Psoas muscle (tissue), 8 donors: ENCODE measurements around the gene CPED1. TPM values are rescaled to one million over a fixed set of nuclear protein-coding genes. Genes with fewer than 3 reads are reported as not detected.

ENCODE experiments used
- ATAC-seq, 4 donors: fragments of 200-7000 bp; cut with Tn5 transposase; one replicate each; pipeline ENCODE4 v1.9.1; 2020; ENCODE audit warnings: moderate library complexity in 3 of 4, mild to moderate bottlenecking in 2 of 4
- DNase-seq, 2 donors: peaks; one replicate each; pipeline ENCODE4 v3.0.0-alpha.2; 2020
- H3K27ac ChIP-seq: fragments of 200-600 bp; one replicate; pipeline ENCODE4 v1.8.0; 2022
- H3K27me3 ChIP-seq, 3 donors: fragments of 200-600 bp in 1 of 3; one replicate each; pipeline versions ENCODE4 v1.6.1 to v1.8.0; 2013 to 2022; ENCODE audit warnings: low read length in 2 of 3, mild to moderate bottlenecking in 2 of 3, moderate library complexity in 1 of 3; ENCODE audit not compliant: insufficient read depth in 3 of 3
- H3K36me3 ChIP-seq, 2 donors: fragments of 200-600 bp in 1 of 2; one replicate each; pipeline versions ENCODE4 v1.6.1 to v1.8.0; 2013 to 2022; ENCODE audit warnings: low read depth in 1 of 2, mild to moderate bottlenecking in 1 of 2, moderate library complexity in 1 of 2; ENCODE audit not compliant: insufficient read depth in 1 of 2
- H3K4me1 ChIP-seq: fragments of 200-600 bp; one replicate; pipeline ENCODE4 v1.8.0; 2022
- H3K4me3 ChIP-seq: fragments of 200-600 bp; one replicate; pipeline ENCODE4 v1.8.0; 2022; ENCODE audit warnings: mild to moderate bottlenecking
- H3K9me3 ChIP-seq: fragments of 200-600 bp; one replicate; pipeline ENCODE4 v1.8.0; 2022
- CTCF ChIP-seq: fragments of 200-600 bp; IDR thresholded peaks from one replicate; pipeline ENCODE4 v1.8.0; 2022; ENCODE audit warnings: antibody characterized with exemption
- WGBS, 3 donors: extraction: QIAGEN DNeasy Blood & Tissue Kit; methylation state at CpG; one replicate each; pipeline versions ENCODE4 v1.1.6 to v1.1.7; 2013; 5-methylcytosine and 5-hydroxymethylcytosine counted together
- intact Hi-C, 2 donors: fragments of 100-400 bp; cut with DNase I; formaldehyde crosslinking; loops; one replicate each; pipeline versions ENCODE4 v1.11.0 to v1.14.2; 2022
- polyA plus RNA-seq, 3 donors: library from polyadenylated mRNA; stranded (reverse); fragments of 200-250 nt; gene quantifications; one replicate each; pipeline ENCODE4 v1.2.3, GENCODE V29; 2013
- total RNA-seq, 4 donors: library from RNA; stranded (reverse); fragmentation: NEBNext Ultra II Directional in 2 of 4; extraction: Animal tissue kit (Norgen Biotek cat#: 25700) in 2 of 4; gene quantifications; one replicate each; pipeline versions ENCODE4 v1.2.1 to v1.2.4, GENCODE V29; 2021 to 2023
- donor health status: healthy with polysubstance abuse.
- donor health status: DM: no; HTN: no; CAD: no; lungs with moderate emphysema.
- donor health status: Bipolar disorder and iron deficiency.
- donor health status: healthy.
- donor health status: DM: yes; HTN: yes; CAD: no.
- donor health status: DM: no; HTN: no; CAD: no.
- donor health status: DM: no; HTN: no; CAD: no.
- donor health status: DM: yes; HTN: yes; CAD: no.

The CPED1 gene
- total and polyA plus RNA-seq, 7 donors = 0.90 to 39.2 (median 12.0) TPM

- Histone ChIP-seq H3K36me3 (no peaks in the 10 kb centered on the region), H3K27me3 (peaks cover 0 to 64% (median 22%) of the 10 kb centered on the region in 3 donors), H3K9me3 (no peaks in the 10 kb centered on the region), H3K27ac (no peak overlapping the region), H3K4me3 (no peak overlapping the region), H3K4me1 (peaks cover 9% of the 10 kb centered on the region)
- intact Hi-C loops = no loop called here
- 83 to 86% (median 85%) methylated on average over 5 of the region's 5 CpGs for WGBS, 3 donors
- DNase-seq (no peak), ATAC-seq (no peak)
- TF ChIP-seq CTCF = no peak
These were observed 339.2 kb downstream of the CPED1 start for GRCh38 chr7:121327671-121328070.

- intact Hi-C loops = no loop called here
- Histone ChIP-seq H3K9me3 (no peaks in the 10 kb centered on the region), H3K4me3 (peak within 1 kb of the TSS; percentile 65), H3K27ac (no peak within 1 kb of the TSS), H3K36me3 (no peaks in the 10 kb centered on the region), H3K27me3 (peaks cover 0 to 69% (median 22%) of the 10 kb centered on the region in 3 donors), H3K4me1 (peaks cover 9% of the 10 kb centered on the region)
- no peak for TF ChIP-seq CTCF
- WGBS, 3 donors = 24 to 28% (median 25%) methylated on average over 26 to 27 of the region's 27 CpGs
- no peak for DNase-seq
- ATAC-seq = peak in 2 of 4 donors; percentile 48 to 51
These were observed 340.1 kb downstream of the CPED1 start, which contains the start of gene WNT16 for GRCh38 chr7:121328508-121329190. WNT16 (plus strand) TSS chr7:121329000; CDS start chr7:121329293, 293 bp downstream.

GRCh38 chr7:121329191-121330052 lies 340.9 kb downstream of the CPED1 start:
- Histone ChIP-seq H3K4me3 (peak overlapping the region; percentile 65), H3K27ac (no peak overlapping the region), H3K27me3 (peaks cover 0 to 71% (median 22%) of the 10 kb centered on the region in 3 donors), H3K9me3 (no peaks in the 10 kb centered on the region), H3K36me3 (no peaks in the 10 kb centered on the region), H3K4me1 (peaks cover 9% of the 10 kb centered on the region)
- intact Hi-C loops = loop anchor here in 1 of 2 donors (10.0 kb wide), 1 partner anchor 205 kb away; no protein-coding TSS in a partner anchor
- WGBS, 3 donors = 4 to 6% (median 4%) methylated on average over 47 of the region's 47 CpGs
- peak in 2 of 4 donors; percentile 18 to 48 for ATAC-seq
- no peak for DNase-seq
- no peak for TF ChIP-seq CTCF

- DNase-seq = no peak
- peaks cover 0 to 79% (median 19%) of the 10 kb centered on the region in 3 donors for H3K27me3 ChIP-seq
- 1 to 2% (median 1%) methylated on average over 52 of the region's 52 CpGs for WGBS, 3 donors
- peak overlapping the region; percentile 65 for H3K4me3 ChIP-seq
- H3K4me1 ChIP-seq = peaks cover 9% of the 10 kb centered on the region
- peak in 2 of 4 donors; percentile 15 to 41 for ATAC-seq
- H3K36me3 ChIP-seq = no peaks in the 10 kb centered on the region
- no peaks in the 10 kb centered on the region for H3K9me3 ChIP-seq
- TF ChIP-seq CTCF = no peak
- intact Hi-C loops = loop anchor here in 1 of 2 donors (10.0 kb wide), 1 partner anchor 205 kb away; no protein-coding TSS in a partner anchor
- no peak overlapping the region for H3K27ac ChIP-seq
These were observed 341.7 kb downstream of the CPED1 start for GRCh38 chr7:121330053-121330833.
